Endodermal cell (in vitro differentiated cells): ENCODE measurements around the gene OCSTAMP. TPM values are rescaled to one million over a fixed set of nuclear protein-coding genes. Genes with fewer than 3 reads are reported as not detected.

ENCODE experiments used
- DNase-seq: peaks from one replicate; pipeline ENCODE4 v3.0.0-alpha.2; 2017
- H3K27ac ChIP-seq: 2 replicates; pipeline ENCODE4 v1.5.1; 2013; ENCODE audit warnings: mild to moderate bottlenecking, low read depth, low read length, moderate library complexity
- H3K27me3 ChIP-seq: 2 replicates; pipeline ENCODE4 v1.6.1; 2013; ENCODE audit warnings: mild to moderate bottlenecking, low read length, moderate library complexity; ENCODE audit not compliant: insufficient read depth, control insufficient read depth, poor library complexity, severe bottlenecking
- H3K36me3 ChIP-seq: 2 replicates; pipeline ENCODE4 v1.7.0; 2013; ENCODE audit warnings: mild to moderate bottlenecking, low read length, moderate library complexity; ENCODE audit not compliant: control insufficient read depth, insufficient read depth
- H3K4me1 ChIP-seq: one replicate; pipeline ENCODE4 v1.7.0; 2013; ENCODE audit warnings: low read length; ENCODE audit not compliant: control insufficient read depth, insufficient read depth
- H3K4me3 ChIP-seq: 2 replicates; pipeline ENCODE4 v1.5.1; 2013; ENCODE audit warnings: mild to moderate bottlenecking, low read length, moderate library complexity
- H3K9ac ChIP-seq: 2 replicates; pipeline ENCODE4 v1.6.1; 2013; ENCODE audit warnings: mild to moderate bottlenecking, low read length, moderate library complexity; ENCODE audit not compliant: poor library complexity, severe bottlenecking; ENCODE audit errors: extremely low read depth
- H3K9me3 ChIP-seq: 2 replicates; pipeline ENCODE4 v1.6.1; 2013; ENCODE audit warnings: mild to moderate bottlenecking, low read length, moderate library complexity; ENCODE audit not compliant: control insufficient read depth
- H3K27ac Mint-ChIP-seq: 2 replicates; pipeline ENCODE4 v1.8.0; 2020; ENCODE audit warnings: mixed read lengths
- H3K27me3 Mint-ChIP-seq: 2 replicates; pipeline ENCODE4 v1.8.0; 2021; ENCODE audit warnings: mild to moderate bottlenecking, mixed read lengths; ENCODE audit not compliant: insufficient read depth
- H3K36me3 Mint-ChIP-seq: 2 replicates; pipeline ENCODE4 v1.8.0; 2020; ENCODE audit warnings: low read depth, mixed read lengths
- H3K4me1 Mint-ChIP-seq: 2 replicates; pipeline ENCODE4 v1.8.0; 2020; ENCODE audit warnings: mixed read lengths
- H3K4me3 Mint-ChIP-seq: 2 replicates; pipeline ENCODE4 v1.8.0; 2020; ENCODE audit warnings: mild to moderate bottlenecking, moderate library complexity, mixed read lengths
- H3K9me3 Mint-ChIP-seq: 2 replicates; pipeline ENCODE4 v1.8.0; 2020; ENCODE audit warnings: mild to moderate bottlenecking, mixed read lengths
- WGBS, 2 experiments: methylation state at CpG; one replicate each; pipeline versions ENCODE4 v1.1.5 to v1.1.7; 2013; ENCODE audit warnings: missing lambda C conversion rate in 2 of 2, mixed read lengths in 1 of 2; ENCODE audit not compliant: insufficient coverage in 1 of 2, insufficient read length in 1 of 2; 5-methylcytosine and 5-hydroxymethylcytosine counted together
- total RNA-seq, 2 donors: library from RNA; stranded (reverse); fragmentation: NEBNext Ultra II Directional in 1 of 2; extraction: Animal tissue kit (Norgen Biotek cat#: 25700) in 1 of 2; gene quantifications; 2 replicates in 1 of 2; 3 replicates in 1 of 2; pipeline ENCODE4 v1.2.1, GENCODE V29; 2021
- TF ChIP-seq, protein P1 (sequence below): fragments of 200-600 bp; sonication (generic); conservative IDR thresholded peaks from 2 replicates; pipeline ENCODE4 v1.5.0; 2021; ENCODE audit warnings: antibody characterized with exemption, mild to moderate bottlenecking

The OCSTAMP gene
- total RNA-seq, 2 donors from 2014 or later: not detected

DNA sequence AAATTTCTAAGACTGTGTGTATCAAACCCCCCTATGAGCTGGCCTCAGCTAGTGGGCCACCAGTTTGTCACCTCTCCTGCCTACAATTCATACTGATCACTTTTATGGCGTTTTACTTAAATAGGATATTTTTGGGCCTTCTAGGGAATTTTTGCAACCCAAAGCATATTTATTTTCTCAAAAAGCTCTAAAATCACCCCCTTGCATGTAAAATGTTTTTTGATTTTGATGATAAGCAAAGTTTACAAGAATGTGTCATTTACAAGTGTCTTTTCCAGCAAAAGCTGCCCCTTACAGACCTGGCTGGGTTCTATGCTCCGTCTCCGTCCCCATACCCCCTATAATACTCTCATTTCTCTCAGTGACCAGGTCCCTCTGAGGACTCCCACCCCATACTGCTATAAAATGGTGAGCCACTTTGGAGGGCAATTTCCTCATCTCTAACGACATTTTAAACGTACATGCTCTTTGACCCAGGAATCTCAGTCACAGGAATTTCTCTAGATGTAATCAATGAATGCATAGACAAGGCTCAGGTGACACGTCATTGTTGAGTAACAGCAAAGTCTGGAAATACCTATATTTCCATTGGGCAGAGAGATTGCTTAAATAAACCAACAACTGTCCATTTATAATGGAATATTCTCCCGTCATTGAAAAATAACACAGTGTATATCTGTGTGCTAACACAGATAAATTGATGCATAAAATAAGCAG lies 13.9 kb upstream of the OCSTAMP start:
- TF ChIP-seq, protein P1, sequence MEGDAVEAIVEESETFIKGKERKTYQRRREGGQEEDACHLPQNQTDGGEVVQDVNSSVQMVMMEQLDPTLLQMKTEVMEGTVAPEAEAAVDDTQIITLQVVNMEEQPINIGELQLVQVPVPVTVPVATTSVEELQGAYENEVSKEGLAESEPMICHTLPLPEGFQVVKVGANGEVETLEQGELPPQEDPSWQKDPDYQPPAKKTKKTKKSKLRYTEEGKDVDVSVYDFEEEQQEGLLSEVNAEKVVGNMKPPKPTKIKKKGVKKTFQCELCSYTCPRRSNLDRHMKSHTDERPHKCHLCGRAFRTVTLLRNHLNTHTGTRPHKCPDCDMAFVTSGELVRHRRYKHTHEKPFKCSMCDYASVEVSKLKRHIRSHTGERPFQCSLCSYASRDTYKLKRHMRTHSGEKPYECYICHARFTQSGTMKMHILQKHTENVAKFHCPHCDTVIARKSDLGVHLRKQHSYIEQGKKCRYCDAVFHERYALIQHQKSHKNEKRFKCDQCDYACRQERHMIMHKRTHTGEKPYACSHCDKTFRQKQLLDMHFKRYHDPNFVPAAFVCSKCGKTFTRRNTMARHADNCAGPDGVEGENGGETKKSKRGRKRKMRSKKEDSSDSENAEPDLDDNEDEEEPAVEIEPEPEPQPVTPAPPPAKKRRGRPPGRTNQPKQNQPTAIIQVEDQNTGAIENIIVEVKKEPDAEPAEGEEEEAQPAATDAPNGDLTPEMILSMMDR: no peak
- Mint-ChIP-seq H3K27me3 (no peaks in the 10 kb centered on the region), H3K4me3 (no peak overlapping the region), H3K36me3 (no peaks in the 10 kb centered on the region), H3K4me1 (peaks cover 11% of the 10 kb centered on the region), H3K9me3 (no peaks in the 10 kb centered on the region), H3K27ac (no peak overlapping the region)
- Histone ChIP-seq H3K9ac (no peak overlapping the region), H3K27me3 (no peaks in the 10 kb centered on the region), H3K27ac (no peak overlapping the region), H3K9me3 (no peaks in the 10 kb centered on the region), H3K4me1 (no peaks in the 10 kb centered on the region), H3K4me3 (no peak overlapping the region), H3K36me3 (no peaks in the 10 kb centered on the region)
- DNase-seq: no peak
- WGBS, 2 experiments: 75 to 83% methylated on average over 3 to 7 of the region's 7 CpGs

DNA sequence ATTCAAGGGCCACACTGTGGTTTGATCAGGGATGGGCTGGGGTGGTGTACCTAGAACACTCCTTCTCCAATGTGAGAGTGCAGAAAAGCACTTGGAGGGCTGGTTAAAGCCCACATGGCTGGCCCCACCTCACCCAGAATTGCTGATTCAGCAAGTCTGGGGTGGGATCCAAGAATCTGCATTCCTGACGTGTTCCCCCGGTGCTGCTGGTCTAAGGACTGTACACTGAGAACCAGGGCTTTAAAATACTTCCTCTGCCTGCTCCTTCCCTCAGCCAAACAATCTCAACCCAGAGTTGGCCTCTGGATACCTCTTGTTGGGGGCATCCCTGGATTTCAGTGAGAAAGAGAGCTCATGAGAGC lies 13.4 kb upstream of the OCSTAMP start:
- DNase-seq: no peak
- TF ChIP-seq, protein P1: no peak
- Histone ChIP-seq H3K9ac (no peak overlapping the region), H3K9me3 (no peaks in the 10 kb centered on the region), H3K4me3 (no peak overlapping the region), H3K36me3 (no peaks in the 10 kb centered on the region), H3K27me3 (no peaks in the 10 kb centered on the region), H3K4me1 (peaks cover 4% of the 10 kb centered on the region), H3K27ac (no peak overlapping the region)
- Mint-ChIP-seq H3K4me1 (peaks cover 16% of the 10 kb centered on the region), H3K9me3 (no peaks in the 10 kb centered on the region), H3K27ac (no peak overlapping the region), H3K36me3 (no peaks in the 10 kb centered on the region), H3K27me3 (no peaks in the 10 kb centered on the region), H3K4me3 (no peak overlapping the region)
- WGBS, 2 experiments: 89 to 98% methylated on average over 2 of the region's 2 CpGs

DNA sequence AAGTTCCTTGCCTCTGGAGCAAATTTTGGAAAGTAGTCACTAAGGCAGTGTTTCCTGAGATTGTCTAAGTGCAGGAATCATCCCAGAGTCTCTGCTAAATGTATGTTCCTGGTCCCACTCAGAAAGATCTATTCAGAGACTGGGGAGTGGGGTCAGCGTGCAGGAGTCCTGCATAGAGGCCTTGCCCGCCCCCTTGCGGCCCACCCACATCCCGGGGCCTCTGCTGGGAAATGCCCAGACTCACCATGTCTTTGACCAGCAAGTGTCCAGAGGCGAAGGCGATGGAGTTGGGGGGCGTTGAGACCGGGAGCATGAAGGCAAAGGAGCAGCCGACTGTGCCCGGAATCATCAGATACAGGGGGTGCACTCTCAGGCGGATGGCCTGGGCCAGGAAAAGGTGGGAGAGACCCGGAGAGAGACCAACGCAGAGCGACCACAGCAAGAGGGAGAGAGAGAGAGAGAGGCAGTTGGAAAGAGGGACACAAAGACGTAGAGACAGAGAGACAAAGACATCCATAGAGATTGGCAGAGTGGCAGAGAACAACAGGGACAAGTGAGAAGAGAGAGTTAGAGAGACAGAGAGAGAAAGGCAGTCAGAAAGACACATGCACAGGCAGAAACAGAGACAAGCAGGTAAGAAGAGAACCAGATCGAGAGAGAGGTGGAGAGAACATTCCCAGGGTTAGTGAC lies 12.9 kb upstream of the OCSTAMP start:
- TF ChIP-seq, protein P1: peak; percentile 66
- Mint-ChIP-seq H3K9me3 (no peaks in the 10 kb centered on the region), H3K27ac (no peak overlapping the region), H3K27me3 (no peaks in the 10 kb centered on the region), H3K36me3 (no peaks in the 10 kb centered on the region), H3K4me1 (peaks cover 22% of the 10 kb centered on the region), H3K4me3 (no peak overlapping the region)
- Histone ChIP-seq H3K4me1 (peaks cover 4% of the 10 kb centered on the region), H3K27me3 (no peaks in the 10 kb centered on the region), H3K9me3 (no peaks in the 10 kb centered on the region), H3K4me3 (no peak overlapping the region), H3K27ac (peak overlapping the region; percentile 67), H3K36me3 (no peaks in the 10 kb centered on the region), H3K9ac (no peak overlapping the region)
- DNase-seq: peak; percentile 74
- 88 to 92% methylated on average over 10 to 16 of the region's 16 CpGs for WGBS, 2 experiments
